HepG2 (cell line): Measurements from ENCODE around the gene CD1C. TPM values are rescaled to one million over a fixed set of nuclear protein-coding genes. Genes with fewer than 3 reads are reported as not detected.

Experiments
- ATAC-seq: fragments of 200-7000 bp; cut with Tn5 transposase; 3 replicates; pipeline ENCODE4 v1.9.1; 2020; ENCODE audit warnings: mild to moderate bottlenecking, moderate library complexity
- BruUV-seq: library from RNA; stranded (reverse); fragments of 400-500 nt; replicated peaks from 2 replicates; lab custom pipeline; 2021; lab: Mats Ljungman, UMichigan
- CTCF ChIA-PET: fragments of 300-600 bp; formaldehyde crosslinking; extraction: SDS; loops from one replicate; lab custom pipeline; 2021; ENCODE audit warnings: low total read pairs, inconsistent platforms, low intra/inter-chr PET ratio; lab: Yijun Ruan, JAX
- POLR2A ChIA-PET: fragments of 350-600 bp; sonication (Branson Sonifier 250); formaldehyde crosslinking; loops from one replicate; lab custom pipeline; 2020; ENCODE audit warnings: antibody characterized with exemption, inconsistent platforms; lab: Yijun Ruan, JAX
- DNase-seq: peaks from one replicate; pipeline ENCODE4 v3.0.0-alpha.2; 2015; ENCODE audit warnings: low spot score
- FAIRE-seq: peaks from 3 replicates; lab custom pipeline; 2011; peaks lifted over from hg19 to GRCh38; lab: Jason Lieb, UNC
- H2AFZ ChIP-seq: one replicate; pipeline ENCODE4 v1.6.1; 2011; ENCODE audit warnings: low read length, inconsistent platforms
- H3K27ac ChIP-seq: fragments of 300-600 bp; 3 replicates; pipeline ENCODE4 v1.8.0; 2011; ENCODE audit warnings: mixed run types, mild to moderate bottlenecking, mixed read lengths, low read length, inconsistent platforms; ENCODE audit not compliant: insufficient read depth; ENCODE audit errors: extremely low read length
- H3K27me3 ChIP-seq, 2 experiments: fragments of 200-600 bp in 1 of 2; 2 replicates in 1 of 2; 3 replicates in 1 of 2; pipeline versions ENCODE4 v1.6.0 to v1.8.0; 2011; ENCODE audit warnings: low read length in 2 of 2, mild to moderate bottlenecking in 2 of 2, moderate library complexity in 2 of 2, inconsistent platforms in 1 of 2; ENCODE audit not compliant: insufficient read depth in 2 of 2, control insufficient read depth in 1 of 2
- H3K36me3 ChIP-seq, 2 experiments: fragments of 200-600 bp in 1 of 2; replicated peaks in 1 of 2; 2 replicates in 1 of 2; 3 replicates in 1 of 2; pipeline versions ENCODE4 v1.5.1 to v1.8.0; 2011; ENCODE audit warnings: low read length in 2 of 2, inconsistent platforms in 1 of 2; ENCODE audit not compliant: insufficient read depth in 2 of 2, control insufficient read depth in 1 of 2
- H3K4me1 ChIP-seq: 2 replicates; pipeline ENCODE4 v1.5.1; 2012; ENCODE audit warnings: low read length, inconsistent platforms; ENCODE audit not compliant: insufficient read depth
- H3K4me2 ChIP-seq: 2 replicates; pipeline ENCODE4 v1.6.0; 2011; ENCODE audit warnings: low read depth, low read length, inconsistent platforms
- H3K4me3 ChIP-seq, 3 experiments: fragments of 200-600 bp in 1 of 3; sonication (generic), shearing (Covaris generic) in 1 of 3; replicated peaks in 1 of 3; 2 replicates each; pipeline ENCODE4 v1.5.1; 2011 to 2016; ENCODE audit warnings: low read length in 3 of 3, inconsistent platforms in 2 of 3, low read depth in 2 of 3, mild to moderate bottlenecking in 2 of 3, control low read depth in 1 of 3, mixed read lengths in 1 of 3; ENCODE audit not compliant: insufficient read depth in 1 of 3
- H3K79me2 ChIP-seq: one replicate; pipeline ENCODE4 v1.6.1; 2011; ENCODE audit warnings: low read length, inconsistent platforms; ENCODE audit not compliant: insufficient read depth
- H3K9ac ChIP-seq: 2 replicates; pipeline ENCODE4 v1.6.0; 2011; ENCODE audit warnings: mild to moderate bottlenecking, low read depth, low read length, inconsistent platforms; ENCODE audit not compliant: insufficient read depth
- H3K9me3 ChIP-seq: 2 replicates; pipeline ENCODE4 v1.5.1; 2012; ENCODE audit warnings: mild to moderate bottlenecking, low read length
- H4K20me1 ChIP-seq: 2 replicates; pipeline ENCODE4 v1.6.0; 2011; ENCODE audit warnings: inconsistent platforms, mild to moderate bottlenecking, low read length, moderate library complexity; ENCODE audit not compliant: insufficient read depth
- HNF1A ChIP-seq, 2 experiments: sonication (generic) in 1 of 2; formaldehyde crosslinking in 1 of 2; IDR thresholded peaks; 2 replicates each; pipeline versions ENCODE4 v1.4.0 to v1.6.1; 2016 to 2020; ENCODE audit warnings: borderline replicate concordance in 1 of 2, low read depth in 1 of 2, mild to moderate bottlenecking in 1 of 2, missing genetic modification reagents in 1 of 2
- KDM5A ChIP-seq: fragments of 200-600 bp; sonication (generic); IDR thresholded peaks from 2 replicates; pipeline ENCODE4 v1.7.0; 2018; ENCODE audit warnings: antibody characterized with exemption, mild to moderate bottlenecking, low read length, borderline replicate concordance
- KLF12 ChIP-seq: sonication (generic); formaldehyde crosslinking; IDR thresholded peaks from 2 replicates; pipeline ENCODE4 v1.4.0; 2020; ENCODE audit warnings: missing genetic modification reagents, borderline replicate concordance
- NCOR1 ChIP-seq: fragments of 200-600 bp; sonication (generic); IDR thresholded peaks from 2 replicates; pipeline ENCODE4 v1.7.0; 2017; ENCODE audit warnings: antibody characterized with exemption, low read length, borderline replicate concordance
- SMAD9 ChIP-seq: sonication (generic); formaldehyde crosslinking; IDR thresholded peaks from 2 replicates; pipeline ENCODE4 v1.5.1; 2020; ENCODE audit warnings: mild to moderate bottlenecking, missing genetic modification reagents
- SP5 ChIP-seq: IDR thresholded peaks from 2 replicates; pipeline ENCODE4 v1.6.1; 2016; ENCODE audit warnings: low read depth, borderline replicate concordance
- SRY ChIP-seq: sonication (generic); formaldehyde crosslinking; IDR thresholded peaks from 2 replicates; pipeline ENCODE4 v1.8.0; 2022; ENCODE audit warnings: mild to moderate bottlenecking, missing genetic modification reagents
- TFDP1 ChIP-seq: IDR thresholded peaks from 2 replicates; pipeline ENCODE4 v1.6.1; 2016; ENCODE audit warnings: missing compliant biosample characterization, missing genetic modification reagents, borderline replicate concordance
- ZFP1 ChIP-seq: IDR thresholded peaks from 2 replicates; pipeline ENCODE4 v1.6.1; 2016
- ZNF430 ChIP-seq: sonication (generic); formaldehyde crosslinking; IDR thresholded peaks from 2 replicates; pipeline ENCODE4 v1.9.0; 2021; ENCODE audit warnings: mild to moderate bottlenecking, missing genetic modification reagents
- ZNF788 ChIP-seq: sonication (generic); formaldehyde crosslinking; IDR thresholded peaks from 2 replicates; pipeline ENCODE4 v1.5.0; 2020; ENCODE audit warnings: mild to moderate bottlenecking, missing genetic modification reagents, borderline replicate concordance
- ZNF883 ChIP-seq: sonication (generic); formaldehyde crosslinking; IDR thresholded peaks from 2 replicates; pipeline ENCODE4 v1.5.1; 2020; ENCODE audit warnings: mild to moderate bottlenecking, missing genetic modification reagents; ENCODE audit errors: not compliant biosample characterization
- ZSCAN5A ChIP-seq: sonication (generic); formaldehyde crosslinking; IDR thresholded peaks from 2 replicates; pipeline ENCODE4 v1.8.0; 2022; ENCODE audit warnings: mild to moderate bottlenecking, missing genetic modification reagents, borderline replicate concordance
- WGBS: methylation state at CpG from one replicate; pipeline ENCODE4 v1.1.6; 2017; ENCODE audit warnings: low lambda C conversion rate; 5-methylcytosine and 5-hydroxymethylcytosine counted together
- in situ Hi-C: cut with HindIII; loops from 2 replicates; pipeline ENCODE4 v1.10.0; 2017; ENCODE audit warnings: low pct_unique_long_range_greater_than_20kb; ENCODE audit not compliant: extremely low pct_ligation_motif_present
- intact Hi-C: fragments of 100-400 bp; cut with micrococcal nuclease; formaldehyde crosslinking; loops from one replicate; pipeline ENCODE4 v1.10.0; 2022; ENCODE audit not compliant: unreplicated experiment
- polyA plus RNA-seq, 8 experiments: library from polyadenylated mRNA; depleted of rRNA in 3 of 8; stranded (reverse) in 7 of 8; unstranded in 1 of 8; fragments of >200 nt; fragmentation: Illumina TruSeq in 4 of 8; extraction: Trizol in 4 of 8; gene quantifications; 2 replicates each; pipeline versions ENCODE4 v1.2.1 to v1.2.3, GENCODE V29; 2011 to 2016; ENCODE audit warnings: low read depth in 4 of 8, missing spikeins in 1 of 8, mixed read lengths in 1 of 8; ENCODE audit not compliant: insufficient read depth in 1 of 8
- total RNA-seq, 5 experiments: library from RNA; depleted of rRNA; stranded (reverse); fragments of >200 nt; fragmentation: Illumina TruSeq; extraction: Trizol; gene quantifications; 2 replicates each; pipeline ENCODE4 v1.2.3, GENCODE V29; 2016; ENCODE audit warnings: low read depth in 1 of 5

The CD1C gene
- total and polyA plus RNA-seq, 2 of the 13 experiments (the other 11 are each of a cell fraction or from before 2014, with no cell fraction given), result not detected

GRCh38 chr1:158285756-158286241 lies 3.9 kb upstream of the CD1C start:
- WGBS, result 2% methylated on average over 7 of the region's 7 CpGs
- FAIRE-seq (no peak), DNase-seq (no peak), ATAC-seq (no peak)
- H3K4me1 ChIP-seq, result no peaks in the 10 kb centered on the region
- no peaks in the 10 kb centered on the region for H3K79me2 ChIP-seq
- no peaks in the 10 kb centered on the region for H3K27me3 ChIP-seq
- peaks cover 53% of the 10 kb centered on the region for H3K9me3 ChIP-seq
- intact Hi-C loops (no loop called here), in situ Hi-C loops (no loop called here)
- no peaks in the 10 kb centered on the region for H3K36me3 ChIP-seq
- ChIA-PET CTCF (no interaction called here), POLR2A (no interaction called here)
- BruUV-seq, result no TSS peak
- no peak overlapping the region for H3K4me2 ChIP-seq
- H4K20me1 ChIP-seq, result no peaks in the 10 kb centered on the region
- no peak overlapping the region for H3K27ac ChIP-seq
- TF ChIP-seq SRY (CRISPR knock-in tag) (no peak), ZFP1 (CRISPR knock-in tag) (no peak), HNF1A (IDR thresholded peaks at IDR 0.05; ENCODE audit: low read depth) (no peak), HNF1A (CRISPR knock-in tag; IDR thresholded peaks at IDR 0.05; ENCODE audit: borderline replicate concordance) (no peak), KDM5A (no peak), TFDP1 (CRISPR knock-in tag) (no peak), ZNF788 (no peak), SP5 (CRISPR knock-in tag) (no peak), ZNF430 (CRISPR knock-in tag) (no peak), KLF12 (no peak), ZNF883 (CRISPR knock-in tag) (no peak), SMAD9 (no peak), ZSCAN5A (no peak), NCOR1 (no peak)
- no peak overlapping the region for H3K4me3 ChIP-seq
- no peak overlapping the region for H2AFZ ChIP-seq
- no peak overlapping the region for H3K9ac ChIP-seq
